BLaER1 (cell line): ENCODE data around the gene CYP2S1.
"Not testable (repeated sequence)": the region's sequence is repeated elsewhere in the genome, so short reads cannot be mapped to it uniquely, and the experiment has no call there.

Experiments used
- H3K27ac ChIP-seq: shearing (Covaris generic); formaldehyde crosslinking; 2 replicates; pipeline ENCODE4 v1.8.1; 2022
- H3K27me3 ChIP-seq: shearing (Covaris generic); formaldehyde crosslinking; 2 replicates; pipeline ENCODE4 v1.8.1; 2022
- H3K36me3 ChIP-seq: shearing (Covaris generic); formaldehyde crosslinking; 2 replicates; pipeline ENCODE4 v1.8.1; 2022
- H3K4me1 ChIP-seq: shearing (Covaris generic); formaldehyde crosslinking; 2 replicates; pipeline ENCODE4 v1.8.1; 2022
- H3K4me2 ChIP-seq: shearing (Covaris generic); formaldehyde crosslinking; 2 replicates; pipeline ENCODE4 v1.8.1; 2022
- H3K4me3 ChIP-seq: shearing (Covaris generic); formaldehyde crosslinking; 2 replicates; pipeline ENCODE4 v1.8.1; 2022
- H3K9ac ChIP-seq: shearing (Covaris generic); formaldehyde crosslinking; 2 replicates; pipeline ENCODE4 v1.8.1; 2022
- H3K9me3 ChIP-seq: shearing (Covaris generic); formaldehyde crosslinking; 2 replicates; pipeline ENCODE4 v1.8.1; 2022
- H4K20me1 ChIP-seq: shearing (Covaris generic); formaldehyde crosslinking; 2 replicates; pipeline ENCODE4 v1.8.1; 2022
- Cebpa-rat ChIP-seq: shearing (Covaris generic); IDR thresholded peaks from 2 replicates; pipeline ENCODE4 v1.8.1; 2022

CYP2S1 gene

DNA sequence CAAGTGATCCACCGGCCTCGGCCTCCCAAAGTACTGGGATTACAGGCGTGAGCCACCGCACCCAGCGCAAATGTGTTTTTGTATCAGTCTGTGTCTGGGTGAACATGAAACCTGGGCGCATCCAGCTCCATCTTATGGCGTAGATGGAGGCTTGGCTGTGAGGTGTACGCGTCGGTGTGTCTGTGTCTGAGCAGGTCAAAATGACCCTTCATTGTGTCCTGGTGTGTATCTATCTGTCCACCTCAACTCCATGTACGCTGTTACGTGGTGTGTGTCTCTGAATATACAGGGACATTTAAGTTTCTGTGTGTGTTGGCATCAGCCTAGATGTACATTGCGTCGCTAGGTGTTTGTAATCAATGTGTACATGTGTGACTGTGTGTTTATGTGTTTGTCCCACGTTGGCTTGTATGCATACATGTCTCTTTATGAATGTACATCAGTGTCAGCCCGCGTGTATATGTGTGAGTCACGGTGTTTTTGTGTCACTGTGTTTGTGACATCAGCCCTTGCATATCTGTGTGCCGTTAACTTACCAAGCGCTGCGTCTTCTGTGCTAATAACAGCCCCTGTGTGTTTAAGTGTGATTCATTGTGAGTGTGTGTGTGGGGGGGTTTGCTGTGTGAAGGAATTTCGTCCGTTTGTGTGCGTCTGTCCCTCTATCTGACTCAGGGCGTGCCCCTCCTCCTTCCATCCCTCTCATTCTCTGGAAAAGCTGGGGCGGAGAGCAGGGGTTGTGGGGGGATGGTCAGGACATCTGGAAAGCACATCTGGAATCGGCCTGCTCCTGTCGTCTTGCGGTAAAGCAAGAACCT, 32.4 kb downstream of the CYP2S1 start:
- Histone ChIP-seq H3K27ac (no peak overlapping the region), H3K4me1 (peaks cover 13% of the 10 kb centered on the region), H3K9ac (no peak overlapping the region), H3K36me3 (no peaks in the 10 kb centered on the region), H3K4me2 (no peak overlapping the region), H3K4me3 (no peak overlapping the region), H3K9me3 (no peaks in the 10 kb centered on the region), H3K27me3 (peaks cover 4% of the 10 kb centered on the region), H4K20me1 (no peaks in the 10 kb centered on the region)
- no peak for TF ChIP-seq Cebpa-rat

DNA sequence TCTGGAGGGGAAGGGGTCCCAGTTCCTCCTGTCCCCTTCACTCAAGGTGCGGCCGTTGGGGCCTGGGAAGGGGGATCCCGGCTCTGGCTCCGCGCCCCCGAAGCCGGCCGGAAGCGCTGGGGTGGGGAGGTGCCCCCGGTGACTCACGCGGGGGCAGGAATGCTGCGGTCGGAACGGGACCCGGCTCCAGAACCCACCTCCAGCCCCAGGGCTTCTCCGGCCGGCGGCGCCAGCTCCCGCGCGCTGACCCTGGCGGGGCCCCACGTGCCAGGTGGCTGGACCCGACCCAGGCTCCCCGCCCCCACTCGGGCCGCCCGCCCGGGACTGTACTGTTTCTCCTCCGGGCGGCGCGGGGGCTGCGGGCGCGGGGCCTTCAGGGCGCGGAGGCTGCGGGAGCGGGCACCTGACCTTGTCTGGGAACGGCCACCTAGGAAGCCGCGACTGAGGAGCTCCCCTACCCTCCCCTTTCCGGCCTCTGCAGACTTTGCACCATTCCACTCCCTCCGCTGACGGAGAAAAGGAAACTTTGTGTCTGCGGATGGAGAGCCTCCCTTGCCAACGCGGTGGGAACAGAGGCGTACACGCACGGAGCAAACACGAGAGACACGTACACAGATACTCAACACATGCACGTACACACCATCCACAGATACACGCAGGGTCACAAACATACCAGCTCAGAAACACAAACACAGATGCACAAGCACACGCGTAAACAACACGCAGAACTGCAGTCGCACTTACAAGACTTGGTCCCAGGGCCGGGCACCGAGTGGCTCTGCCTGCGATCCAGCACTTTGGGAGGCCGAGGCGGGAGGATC, 33.2 kb downstream of the CYP2S1 start:
- no peak overlapping the region for H3K4me3 ChIP-seq
- peaks cover 8% of the 10 kb centered on the region for H3K4me1 ChIP-seq
- H3K4me2 ChIP-seq: no peak overlapping the region
- no peaks in the 10 kb centered on the region for H4K20me1 ChIP-seq
- TF ChIP-seq Cebpa-rat: no peak
- no peaks in the 10 kb centered on the region for H3K36me3 ChIP-seq
- no peaks in the 10 kb centered on the region for H3K9me3 ChIP-seq
- H3K9ac ChIP-seq: no peak overlapping the region
- no peak overlapping the region for H3K27ac ChIP-seq
- H3K27me3 ChIP-seq: no peaks in the 10 kb centered on the region

DNA sequence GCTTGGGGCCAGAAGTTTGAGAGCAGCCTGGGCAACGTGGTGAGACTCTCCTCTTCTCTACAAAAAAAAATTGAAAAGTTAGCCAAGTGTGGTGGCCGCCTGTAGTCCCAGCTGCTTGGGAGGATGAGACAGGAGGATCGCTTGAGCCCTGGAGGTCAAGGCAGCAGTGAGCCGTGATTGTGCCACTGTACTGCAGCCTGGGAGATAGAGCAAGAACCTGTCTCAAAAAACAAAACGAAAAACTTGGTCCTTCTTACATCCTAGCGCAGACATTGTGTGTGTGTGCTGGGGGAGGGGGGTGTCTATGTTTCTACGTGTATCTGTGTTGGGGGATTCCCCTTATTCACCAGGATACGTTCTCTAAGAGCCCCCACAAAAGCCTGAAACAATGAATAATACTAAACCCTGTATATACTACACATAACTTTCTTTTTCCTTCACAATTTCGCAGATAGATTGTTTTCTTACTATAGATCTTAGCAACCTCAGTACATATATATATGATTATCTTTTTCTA, 33.9 kb downstream of the CYP2S1 start:
- Histone ChIP-seq H3K9ac (no peak overlapping the region), H3K4me1 (peaks cover 8% of the 10 kb centered on the region), H3K27me3 (no peaks in the 10 kb centered on the region), H3K27ac (no peak overlapping the region), H3K9me3 (no peaks in the 10 kb centered on the region), H3K4me3 (no peak overlapping the region), H3K4me2 (no peak overlapping the region), H3K36me3 (no peaks in the 10 kb centered on the region), H4K20me1 (no peaks in the 10 kb centered on the region)
- no peak for TF ChIP-seq Cebpa-rat

- H3K4me3 ChIP-seq: no peak overlapping the region
- TF ChIP-seq Cebpa-rat: no peak
- H3K27ac ChIP-seq: no peak overlapping the region
- H3K4me2 ChIP-seq: peak overlapping the region; percentile 39; the same call in 1 of the 2 replicates
- H3K27me3 ChIP-seq: no peaks in the 10 kb centered on the region
- no peaks in the 10 kb centered on the region for H3K9me3 ChIP-seq
- no peaks in the 10 kb centered on the region for H3K36me3 ChIP-seq
- H3K4me1 ChIP-seq: peaks cover 8% of the 10 kb centered on the region
- no peaks in the 10 kb centered on the region for H4K20me1 ChIP-seq
- no peak overlapping the region for H3K9ac ChIP-seq
These were observed 35.5 kb downstream of the CYP2S1 start for GRCh38 chr19:41228486-41228885.

DNA sequence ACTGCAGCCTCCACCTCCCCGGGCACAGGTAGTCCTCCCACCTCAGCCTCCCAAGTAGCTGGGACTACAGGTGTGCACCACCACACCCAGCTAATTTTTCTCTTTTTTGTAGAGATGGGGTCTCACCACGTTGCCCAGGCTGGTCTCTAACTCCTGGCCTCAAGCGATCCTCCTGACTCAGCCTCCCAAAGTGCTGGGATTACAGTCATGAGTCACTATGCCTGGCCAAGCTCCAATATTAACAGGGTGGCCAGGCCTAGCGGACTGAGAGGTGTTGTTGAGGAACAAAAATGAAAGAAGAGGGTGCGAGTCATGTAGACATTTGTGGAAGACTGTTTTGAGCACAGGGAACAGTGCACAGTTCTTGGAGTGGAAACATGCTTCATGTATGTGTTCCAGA, 36.3 kb downstream of the CYP2S1 start:
- H3K36me3 ChIP-seq: not testable (repeated sequence)

GRCh38 chr19:41230067-41230857, 37.2 kb downstream of the CYP2S1 start:
- Histone ChIP-seq H3K9ac (no peak overlapping the region), H3K27ac (no peak overlapping the region), H4K20me1 (no peaks in the 10 kb centered on the region), H3K4me2 (no peak overlapping the region), H3K9me3 (no peaks in the 10 kb centered on the region), H3K4me1 (peaks cover 8% of the 10 kb centered on the region), H3K4me3 (no peak overlapping the region), H3K27me3 (no peaks in the 10 kb centered on the region), H3K36me3 (no peaks in the 10 kb centered on the region)
- TF ChIP-seq Cebpa-rat: no peak

More for the DNA sequence above, 36.3 kb downstream of the CYP2S1 start:
- not testable (repeated sequence) for H3K4me1 ChIP-seq, H3K27me3 ChIP-seq, H3K9ac ChIP-seq, H3K9me3 ChIP-seq, H3K4me3 ChIP-seq, H4K20me1 ChIP-seq, H3K4me2 ChIP-seq, H3K27ac ChIP-seq

DNA sequence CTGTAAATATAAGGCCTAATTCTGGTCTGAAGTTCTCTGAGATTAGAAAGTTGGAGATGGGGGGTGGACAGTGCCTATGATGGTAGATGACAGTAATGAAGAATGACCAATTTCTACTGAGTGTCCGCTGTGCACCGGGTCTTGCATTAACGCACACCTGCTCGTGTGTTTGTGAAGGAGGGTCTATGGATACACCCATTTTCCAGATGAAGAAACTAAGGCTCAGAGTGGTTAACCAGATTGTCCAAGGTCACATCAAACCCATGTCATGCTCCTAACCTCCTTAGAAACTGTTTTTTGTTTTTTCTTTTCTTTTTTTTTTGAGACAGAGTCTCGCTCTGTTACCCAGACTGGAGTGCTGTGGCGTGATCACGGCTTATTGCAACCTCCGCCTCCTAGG, 39.7 kb downstream of the CYP2S1 start:
- Histone ChIP-seq H3K36me3 (no peaks in the 10 kb centered on the region), H4K20me1 (no peaks in the 10 kb centered on the region), H3K9ac (no peak overlapping the region), H3K4me1 (peaks cover 7% of the 10 kb centered on the region), H3K9me3 (no peaks in the 10 kb centered on the region), H3K4me3 (no peak overlapping the region), H3K27me3 (no peaks in the 10 kb centered on the region), H3K27ac (no peak overlapping the region), H3K4me2 (no peak overlapping the region)
- TF ChIP-seq Cebpa-rat: no peak

GRCh38 chr19:41233748-41234240, 40.8 kb downstream of the CYP2S1 start:
- Histone ChIP-seq H3K27ac (no peak overlapping the region), H3K4me3 (no peak overlapping the region), H4K20me1 (no peaks in the 10 kb centered on the region), H3K27me3 (no peaks in the 10 kb centered on the region), H3K36me3 (no peaks in the 10 kb centered on the region), H3K4me1 (peaks cover 8% of the 10 kb centered on the region), H3K9me3 (no peaks in the 10 kb centered on the region), H3K9ac (no peak overlapping the region), H3K4me2 (no peak overlapping the region)
- TF ChIP-seq Cebpa-rat: no peak

DNA sequence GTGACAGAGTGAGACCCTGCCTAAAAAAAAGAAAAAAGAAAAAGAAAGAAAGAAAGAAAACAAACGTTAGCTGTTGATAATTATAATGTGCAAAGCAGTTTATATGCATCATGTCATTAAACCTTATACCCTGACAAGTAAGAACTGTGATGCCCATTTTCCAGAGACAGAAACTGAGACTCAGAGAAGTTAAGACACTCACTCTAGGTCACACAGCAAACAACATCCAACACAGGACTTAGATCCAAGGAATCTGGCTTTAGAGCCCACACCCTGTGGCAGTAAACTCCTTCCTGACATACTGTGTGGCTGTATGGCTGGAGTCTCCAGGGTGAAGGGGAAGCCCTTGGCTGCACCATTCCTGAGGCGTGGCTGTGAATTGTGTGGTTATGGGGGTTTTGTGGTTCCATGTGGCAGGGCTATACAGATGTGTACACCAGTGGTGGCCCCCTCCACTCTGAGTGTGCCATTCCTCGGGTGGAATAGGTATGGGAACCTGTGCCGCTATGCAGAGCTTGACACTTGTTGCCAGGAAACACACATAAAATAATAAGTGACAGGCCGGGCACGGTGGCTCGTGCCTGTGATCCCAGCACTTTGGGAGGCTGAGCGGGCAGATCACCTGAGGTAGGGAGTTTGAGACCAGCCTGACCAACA, 41.6 kb downstream of the CYP2S1 start:
- Histone ChIP-seq H3K4me1 (peaks cover 8% of the 10 kb centered on the region), H3K27me3 (no peaks in the 10 kb centered on the region), H4K20me1 (no peaks in the 10 kb centered on the region), H3K27ac (no peak overlapping the region), H3K9me3 (no peaks in the 10 kb centered on the region), H3K4me2 (no peak overlapping the region), H3K36me3 (no peaks in the 10 kb centered on the region), H3K4me3 (no peak overlapping the region), H3K9ac (no peak overlapping the region)
- TF ChIP-seq Cebpa-rat: no peak
